ENCODE measurements around the gene ANKMY1. TPM values are rescaled to one million over a fixed set of nuclear protein-coding genes. Genes with fewer than 3 reads are reported as not detected.
A peak's percentile ranks its signal among the peaks of the same experiment; 100 is the strongest.

Gene ANKMY1
- total and polyA plus RNA-seq, 2 of the 8 experiments (the other 6 are each of a cell fraction or from before 2014, with no cell fraction given), result 4.5 to 4.8 TPM

GRCh38 chr2:240511351-240512108, 46.3 kb downstream of the ANKMY1 start:
- Histone ChIP-seq H4K5ac (ENCODE audit: insufficient read length, low read depth, low read length) (no peak overlapping the region), H2BK12ac (ENCODE audit: low read depth, low read length) (no peak overlapping the region), H3K4me2 (ENCODE audit: insufficient read depth in 1 of 2, low read depth in 2 of 2, low read length in 2 of 2) (no peak overlapping the region), H3K27me3 (replicated peaks in 1 of 4; ENCODE audit: control insufficient read depth in 3 of 4, extremely low read depth in 1 of 4, insufficient read depth in 3 of 4, low read length in 3 of 4) (peaks cover 0 to 1% (median 0%) of the 10 kb centered on the region in 4 experiments; a peak in 3 of 7 replicates), H3K14ac (ENCODE audit: insufficient read length) (no peak overlapping the region), H3K23me2 (ENCODE audit: low read depth, low read length) (peaks cover 6% of the 10 kb centered on the region; the same call in 1 of the 2 replicates), H3K4me1 (replicated peaks in 1 of 4; ENCODE audit: control insufficient read depth in 3 of 4, insufficient read depth in 4 of 4, low read length in 3 of 4) (no peaks in the 10 kb centered on the region), H3K79me1 (ENCODE audit: low read depth, low read length) (no peaks in the 10 kb centered on the region), H3K9me3 (ENCODE audit: insufficient read depth in 2 of 2, low read depth in 1 of 2, low read length in 1 of 2) (no peaks in the 10 kb centered on the region), H2BK20ac (ENCODE audit: low read length) (no peak overlapping the region), H3K36me3 (ENCODE audit: control insufficient read depth in 2 of 4, insufficient read depth in 4 of 4, low read length in 3 of 4) (no peaks in the 10 kb centered on the region), H2AFZ (ENCODE audit: low read length) (no peak overlapping the region), H2AK5ac (ENCODE audit: low read depth, low read length) (no peak overlapping the region), H2BK120ac (replicated peaks; ENCODE audit: low read depth, low read length) (no peak overlapping the region), H3K4me3 (ENCODE audit: extremely low read depth in 1 of 4, insufficient read depth in 2 of 4, low read depth in 3 of 4, low read length in 4 of 4) (no peak overlapping the region), H4K20me1 (replicated peaks in 1 of 2; ENCODE audit: control insufficient read depth in 1 of 2, insufficient read depth in 2 of 2, low read length in 2 of 2) (peaks cover 0 to 3% of the 10 kb centered on the region in 2 experiments), H3K4ac (replicated peaks; ENCODE audit: insufficient read length, low read depth, low read length) (no peak overlapping the region), H4K91ac (replicated peaks; ENCODE audit: insufficient read length, low read length) (no peak overlapping the region), H3K79me2 (ENCODE audit: control insufficient read depth in 1 of 2, insufficient read depth in 2 of 2, low read length in 2 of 2) (no peaks in the 10 kb centered on the region), H2BK15ac (ENCODE audit: low read length) (no peak overlapping the region), H3K18ac (ENCODE audit: extremely low read depth, low read length) (no peak overlapping the region), H2BK5ac (ENCODE audit: low read depth, low read length) (no peak overlapping the region), H3K23ac (ENCODE audit: insufficient read length) (no peak overlapping the region), H3K27ac (ENCODE audit: low read depth, low read length) (no peak overlapping the region), H4K8ac (ENCODE audit: extremely low read depth, insufficient read depth, low read length) (peak overlapping the region; percentile 51), H3K56ac (replicated peaks; ENCODE audit: insufficient read length, low read depth, low read length) (no peak overlapping the region), H3K9ac (replicated peaks in 1 of 4; ENCODE audit: extremely low read depth in 1 of 4, low read depth in 3 of 4, low read length in 3 of 4) (no peak overlapping the region)
- DNase-seq (ENCODE audit: low read depth in 1 of 2, low spot score in 2 of 2), result no peak
- FAIRE-seq, result no peak
- WGBS, 2 experiments (ENCODE audit: extremely low coverage in 1 of 2, insufficient coverage in 1 of 2, insufficient read length in 1 of 2, insufficient replicate concordance in 2 of 2, low coverage in 1 of 2, low lambda C conversion rate in 2 of 2, missing lambda C conversion rate in 1 of 2), result 83% methylated on average over 22 of the region's 31 CpGs; no CpG with 5 or more reads in 1 of the 2 experiments
- ChIA-PET POLR2A (ENCODE audit: partially characterized antibody) (no interaction called here), CTCF (ENCODE audit: partially characterized antibody) (interaction anchor here (1.5 kb wide), 1 partner anchor 10 kb away, joined by 3 read pairs; no protein-coding TSS in a partner anchor)
- no peak for TF ChIP-seq EP300 (IDR thresholded peaks at IDR 0.05; ENCODE audit: borderline replicate concordance in 1 of 2, low read depth in 2 of 2, low read length in 2 of 2)
- TF ChIP-seq CBX8 (IDR thresholded peaks at IDR 0.05; ENCODE audit: borderline replicate concordance, low read depth, low read length), result no peak
- no peak for TF ChIP-seq KDM4A (IDR thresholded peaks at IDR 0.05; ENCODE audit: low read depth, low read length, severe bottlenecking)
- no peak for TF ChIP-seq TCF12 (IDR thresholded peaks at IDR 0.05; ENCODE audit: low read depth, low read length)
